COLO668 (cell line): Measurements from ENCODE around the gene SNX25.
"Not testable (repeated sequence)": the region's sequence is repeated elsewhere in the genome, so short reads cannot be mapped to it uniquely, and the experiment has no call there.

Experiments
- DNase-seq: peaks from one replicate; lab custom pipeline; 2025; ENCODE audit not compliant: unreplicated experiment; lab: John Stamatoyannopoulos, UW

The SNX25 gene

DNA sequence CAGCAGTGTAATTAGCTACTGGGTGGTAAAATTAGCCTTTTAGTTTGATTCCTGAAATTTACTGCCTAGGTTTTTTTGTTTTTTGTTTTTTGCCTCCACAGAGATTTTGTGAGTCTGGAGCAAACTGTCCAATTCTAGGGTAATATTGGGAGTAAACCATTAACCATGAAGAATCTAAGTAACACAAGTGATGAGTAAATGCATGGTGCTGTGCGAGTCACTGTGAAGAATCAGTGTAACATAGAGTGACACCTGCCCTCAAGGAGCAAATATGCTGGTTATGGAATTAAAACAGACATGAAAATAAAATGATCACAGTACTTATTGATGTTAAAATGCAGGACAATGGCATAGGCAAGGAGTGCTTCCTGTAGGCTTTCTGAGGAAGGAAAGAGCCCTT lies 126.2 kb downstream of the SNX25 start:
- no peak for DNase-seq

DNA sequence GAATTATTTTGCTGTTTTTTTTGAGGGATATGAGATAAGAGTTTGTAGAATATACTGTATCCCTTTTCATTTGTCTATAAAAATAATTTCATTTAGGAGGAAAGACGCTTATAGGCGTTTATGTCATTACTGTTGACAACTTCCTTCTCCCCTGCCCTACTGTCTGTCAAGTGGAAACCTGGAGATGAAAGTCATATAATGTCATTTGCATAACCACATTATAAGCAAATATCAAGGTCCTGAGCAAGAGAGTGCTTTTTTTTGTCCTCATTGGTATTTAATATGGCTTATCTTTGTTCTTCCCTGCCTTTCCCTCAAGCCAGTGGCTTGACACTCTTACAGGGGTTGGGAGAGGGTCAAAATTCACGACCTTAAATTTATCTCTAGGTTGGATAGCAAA lies 130.5 kb downstream of the SNX25 start:
- DNase-seq: no peak

DNA sequence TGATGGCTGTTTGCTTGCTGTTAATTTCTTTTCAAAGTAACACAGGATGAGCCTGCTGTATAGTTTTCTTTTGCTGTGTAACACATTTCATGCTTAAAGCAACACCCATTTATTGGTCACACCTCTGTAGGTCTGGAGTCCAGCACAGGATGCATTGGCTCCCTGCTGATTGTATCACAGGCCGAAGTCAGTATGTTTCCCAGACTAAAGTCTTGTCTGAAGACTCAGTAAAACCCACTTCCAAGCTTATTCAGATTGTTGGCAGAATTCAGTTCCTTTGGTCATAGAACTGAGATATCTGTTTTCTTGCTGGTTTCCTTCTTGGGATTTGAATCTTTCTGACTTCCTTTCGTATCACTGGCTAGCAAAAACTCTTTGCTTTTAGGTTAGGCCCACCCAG lies 132.0 kb downstream of the SNX25 start:
- no peak for DNase-seq

DNA sequence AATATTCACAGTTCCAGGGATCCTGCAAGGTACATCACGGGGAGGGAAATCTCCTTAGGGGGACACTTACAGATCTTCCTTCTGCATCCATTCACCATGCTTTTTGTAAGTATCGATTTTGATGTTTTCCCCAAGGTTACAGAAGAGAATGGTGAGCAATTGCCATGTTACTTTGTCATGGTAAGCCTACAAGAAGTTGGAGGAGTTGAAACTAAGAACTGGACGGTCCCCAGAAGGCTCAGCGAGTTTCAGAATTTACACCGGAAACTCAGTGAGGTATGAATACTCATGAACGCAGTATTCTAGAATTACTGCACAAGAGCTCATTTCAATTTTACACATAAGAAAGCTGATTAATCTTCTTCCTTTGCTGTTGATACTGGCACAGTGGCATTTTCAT lies 132.4 kb downstream of the SNX25 start:
- DNase-seq: no peak

DNA sequence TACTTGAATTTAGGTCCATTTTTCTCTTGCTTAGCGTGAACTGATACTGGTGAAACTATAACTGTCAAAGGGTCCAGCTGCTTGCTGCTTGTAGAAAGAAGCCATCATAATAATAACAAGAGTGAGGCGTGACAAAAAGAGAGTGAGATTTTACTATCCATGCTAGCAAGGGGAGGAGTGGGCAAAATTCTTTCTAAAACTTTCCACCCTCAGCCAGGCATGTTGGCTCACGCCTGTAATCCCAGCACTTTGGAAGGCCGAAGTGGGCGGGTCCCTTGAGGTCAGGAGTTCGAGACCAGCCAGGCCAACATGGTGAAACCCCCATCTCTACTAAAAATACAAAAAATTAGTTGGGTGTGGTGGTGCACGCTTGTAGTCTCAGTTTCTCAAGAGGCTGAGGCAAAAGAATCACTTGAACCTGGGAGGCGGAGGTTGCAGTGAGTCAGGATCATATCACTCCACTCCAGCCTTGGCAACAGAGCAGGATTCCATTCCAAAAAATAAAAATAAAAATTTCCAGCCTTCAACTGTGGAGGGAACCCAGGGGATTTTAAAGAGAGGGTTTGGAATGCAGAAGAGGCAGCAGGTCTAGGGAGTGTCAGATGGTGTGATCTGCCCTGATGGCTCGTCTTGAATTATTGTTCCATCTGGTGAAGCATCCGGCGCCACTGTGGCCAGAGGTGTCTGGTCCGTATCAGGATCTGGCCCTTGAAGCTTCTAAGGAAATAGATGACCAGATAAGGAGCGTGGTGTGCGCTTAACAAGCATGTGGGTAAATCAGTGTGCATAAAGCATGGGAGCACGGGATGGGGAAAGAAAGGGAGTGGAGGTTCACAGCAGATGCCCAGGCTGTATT lies 134.6 kb downstream of the SNX25 start:
- no peak for DNase-seq

DNA sequence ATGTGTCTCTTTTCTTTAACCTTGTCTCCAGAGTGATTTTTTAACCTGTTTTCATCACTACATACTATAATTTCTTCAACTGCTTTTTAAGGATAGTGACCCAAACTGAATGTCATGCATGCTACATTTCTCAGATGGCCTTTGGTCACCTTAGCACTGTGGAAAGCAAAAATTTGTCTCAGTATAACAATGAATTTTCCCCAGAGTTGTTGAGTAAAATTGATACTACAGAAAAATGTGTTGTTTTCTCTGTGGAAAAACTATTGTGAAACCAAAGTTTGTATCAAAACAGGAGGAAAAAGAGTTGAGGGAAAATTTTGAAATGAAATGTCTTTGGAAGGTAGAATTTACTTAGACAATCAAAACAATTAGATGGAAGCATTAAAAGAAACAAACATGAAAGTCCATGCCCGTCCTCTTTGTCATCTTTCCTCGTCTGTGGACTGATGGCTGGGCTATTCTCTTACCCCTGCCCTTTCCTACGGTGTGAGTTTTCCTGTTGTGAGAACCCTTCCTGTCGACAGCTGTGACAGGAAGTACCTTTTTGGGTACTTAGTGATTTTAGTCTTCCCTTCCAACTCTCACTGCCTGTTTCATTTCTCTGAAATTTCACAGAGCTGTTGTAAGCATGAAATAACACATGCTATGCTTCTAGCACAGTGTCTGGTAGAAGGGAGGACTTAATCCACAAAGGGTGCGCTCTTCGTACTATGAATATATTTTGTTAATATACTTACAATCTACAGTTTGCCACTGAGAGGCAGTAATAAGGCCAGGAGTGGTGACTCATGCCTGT lies 135.5 kb downstream of the SNX25 start:
- no peak for DNase-seq

DNA sequence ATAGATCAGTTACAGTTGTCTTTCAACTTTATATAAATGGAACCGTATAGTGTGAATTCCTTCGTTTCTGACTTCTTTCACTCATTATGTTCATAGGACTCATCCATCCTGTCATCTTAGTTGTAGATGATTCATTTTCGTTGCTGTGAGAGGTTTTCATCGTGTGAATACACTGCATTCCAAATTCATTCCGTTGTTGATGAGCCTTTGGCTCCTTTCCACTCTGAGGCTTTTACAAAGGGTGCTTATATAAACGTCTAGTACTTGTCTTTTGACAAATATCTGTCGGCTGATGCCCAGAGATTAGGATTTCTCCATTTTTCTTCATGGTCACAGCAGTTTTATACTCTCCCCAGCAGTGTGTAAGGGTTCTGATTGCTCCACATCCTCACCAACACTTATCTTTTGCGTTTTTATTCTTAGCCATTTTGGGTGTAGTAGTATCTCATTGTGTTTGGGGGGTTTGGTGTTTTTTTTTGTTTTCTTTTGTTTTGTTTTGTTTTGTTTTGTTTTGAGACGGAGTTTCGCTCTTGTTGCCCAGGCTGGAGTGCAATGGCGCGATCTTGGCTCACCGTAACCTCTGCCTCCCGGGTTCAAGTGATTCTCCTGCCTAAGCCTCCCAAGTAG lies 137.7 kb downstream of the SNX25 start:
- DNase-seq: no peak

DNA sequence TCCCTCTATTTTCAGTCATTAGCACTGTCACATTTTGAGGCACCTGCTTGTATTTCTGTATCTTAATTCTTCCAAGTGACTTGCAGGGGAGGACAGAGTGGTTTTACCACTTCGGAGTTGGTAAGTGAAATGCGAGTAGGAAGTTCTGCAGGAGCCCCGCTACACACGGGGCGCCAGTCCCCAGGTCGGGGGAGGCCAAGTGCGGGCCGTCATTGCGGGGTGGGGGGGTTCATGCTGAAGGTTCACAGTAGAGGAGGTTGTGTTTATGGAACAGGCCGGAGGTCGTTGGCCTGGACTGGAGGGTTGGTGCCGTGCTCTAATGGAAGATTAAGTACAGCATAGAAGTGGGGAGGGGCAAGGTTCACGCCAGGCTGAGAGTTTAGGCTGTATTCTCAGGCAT lies 142.3 kb downstream of the SNX25 start:
- no peak for DNase-seq

DNA sequence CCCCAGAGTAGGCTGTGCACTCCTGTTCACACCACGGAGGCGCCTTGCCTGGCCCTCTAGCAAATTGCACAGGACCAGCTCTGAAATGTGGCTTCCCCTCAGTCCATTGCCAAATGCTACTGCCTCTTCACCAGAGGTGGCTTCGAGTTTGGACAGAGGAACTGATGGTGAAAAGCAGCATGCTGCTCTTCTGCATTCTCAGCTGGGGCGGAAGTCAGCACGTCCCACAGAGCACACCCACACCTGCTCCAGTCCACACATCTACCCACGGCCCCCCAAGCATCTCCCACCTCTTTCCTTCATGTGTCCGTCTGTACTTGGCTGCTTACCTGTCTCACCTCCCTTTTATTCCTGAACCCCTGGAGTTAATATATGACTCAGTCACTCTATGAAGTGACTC lies 142.8 kb downstream of the SNX25 start:
- no peak for DNase-seq

DNA sequence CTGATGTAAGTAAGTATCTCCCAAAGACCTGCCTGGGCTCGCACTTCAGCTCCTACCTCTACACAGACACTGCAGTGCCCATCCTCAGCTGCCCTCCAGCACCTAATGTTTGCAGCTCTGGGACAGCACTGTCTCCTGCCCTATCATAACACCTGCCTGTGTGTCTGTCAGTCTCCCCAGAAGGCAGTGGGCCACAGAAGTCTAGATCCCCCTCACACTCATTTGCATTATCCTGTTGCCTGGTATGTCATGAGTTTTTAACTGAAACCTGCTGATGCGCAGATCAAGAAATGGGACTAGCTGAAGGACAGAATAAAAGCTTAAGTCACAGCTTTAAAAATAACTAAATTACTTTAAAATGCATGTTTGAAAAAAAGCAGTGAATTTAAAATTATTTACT lies 143.3 kb downstream of the SNX25 start:
- DNase-seq: no peak

DNA sequence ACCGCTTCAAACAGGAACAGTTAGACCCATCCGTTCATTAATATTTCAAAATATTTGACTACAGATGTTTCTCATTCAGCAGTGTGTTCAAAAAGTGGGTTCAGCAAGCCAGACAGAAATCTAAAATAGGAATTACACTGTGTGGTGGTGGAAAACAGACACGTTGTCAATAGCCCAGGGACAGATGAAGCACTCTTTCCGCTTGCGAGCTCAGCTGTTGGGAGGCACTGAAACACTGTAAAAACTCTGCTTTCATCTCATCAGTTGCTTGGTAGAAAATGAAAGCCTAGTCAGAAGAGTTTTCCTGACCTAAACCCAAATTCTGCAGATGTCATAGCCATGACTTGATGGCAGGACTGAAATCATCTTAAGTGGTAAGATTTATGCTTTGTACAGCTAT lies 147.8 kb downstream of the SNX25 start:
- DNase-seq: no peak

DNA sequence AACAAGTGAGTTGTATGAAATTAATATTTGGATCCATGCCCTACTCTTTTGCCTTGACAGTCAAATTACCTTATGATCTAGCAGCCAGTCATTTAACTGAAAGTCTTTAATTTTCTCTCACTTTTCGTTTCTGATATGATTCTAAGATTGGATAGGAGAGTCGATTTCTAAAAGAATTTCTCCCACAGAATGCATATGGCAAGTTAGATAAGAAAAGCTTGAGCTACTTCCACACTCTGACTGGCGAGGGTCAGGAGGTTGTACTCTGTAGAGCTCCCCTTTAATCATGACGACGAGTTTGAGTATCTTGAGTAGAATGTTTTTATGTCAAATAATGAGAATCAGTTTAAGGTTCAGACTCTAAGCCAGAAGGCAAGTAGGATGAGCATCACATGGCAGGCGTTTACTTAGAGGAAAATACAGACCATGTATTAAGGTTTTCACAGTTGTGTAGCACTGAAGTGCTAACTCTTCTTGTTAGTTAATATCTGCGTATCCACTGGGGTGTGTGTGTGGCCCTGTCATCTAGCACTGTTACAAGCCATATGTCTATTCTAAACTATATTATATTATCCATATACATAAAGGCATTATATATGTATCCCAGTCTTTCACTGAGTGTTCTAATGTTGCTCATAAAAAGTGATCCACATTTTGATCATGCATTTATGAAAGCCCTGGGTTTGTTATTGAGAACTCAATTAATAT lies 148.5 kb downstream of the SNX25 start:
- no peak for DNase-seq

DNA sequence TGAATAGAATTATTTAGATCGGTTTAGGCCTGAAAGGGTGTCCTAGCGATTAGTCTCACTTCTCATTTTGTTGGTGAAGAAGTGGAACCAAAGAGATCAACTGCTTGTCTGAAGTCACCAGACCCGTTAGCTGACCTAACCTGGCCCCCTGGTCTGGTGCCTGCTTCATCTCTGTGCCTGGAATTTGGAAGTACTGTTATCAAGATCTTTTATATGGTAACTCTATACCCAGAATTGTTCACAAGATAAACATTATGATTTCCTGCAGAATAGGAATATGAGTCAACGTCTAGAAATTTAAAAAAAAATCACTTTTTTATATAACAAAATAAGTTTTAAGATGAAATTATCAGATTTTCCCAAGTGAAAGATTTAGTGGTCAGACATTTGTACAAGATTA lies 149.1 kb downstream of the SNX25 start:
- no peak for DNase-seq

DNA sequence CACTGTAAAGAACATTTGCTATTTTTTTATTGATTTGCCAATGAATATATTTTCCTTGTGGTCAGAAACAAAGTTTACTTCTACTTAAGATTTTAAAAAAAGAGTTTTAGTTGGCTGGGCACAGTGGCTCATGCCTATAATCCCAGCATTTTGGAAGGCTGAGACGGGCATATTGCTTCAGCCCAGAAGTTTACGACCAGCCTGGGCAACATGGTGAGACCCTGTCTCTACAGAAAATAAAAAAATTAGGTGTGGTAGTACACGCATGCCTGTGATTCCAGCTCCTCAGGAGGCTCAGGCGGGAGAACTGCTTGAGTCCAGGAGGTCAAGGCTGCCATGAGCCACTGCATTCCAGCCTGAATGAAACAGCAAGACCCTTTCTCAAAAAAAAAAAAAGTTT lies 149.6 kb downstream of the SNX25 start:
- DNase-seq: no peak

DNA sequence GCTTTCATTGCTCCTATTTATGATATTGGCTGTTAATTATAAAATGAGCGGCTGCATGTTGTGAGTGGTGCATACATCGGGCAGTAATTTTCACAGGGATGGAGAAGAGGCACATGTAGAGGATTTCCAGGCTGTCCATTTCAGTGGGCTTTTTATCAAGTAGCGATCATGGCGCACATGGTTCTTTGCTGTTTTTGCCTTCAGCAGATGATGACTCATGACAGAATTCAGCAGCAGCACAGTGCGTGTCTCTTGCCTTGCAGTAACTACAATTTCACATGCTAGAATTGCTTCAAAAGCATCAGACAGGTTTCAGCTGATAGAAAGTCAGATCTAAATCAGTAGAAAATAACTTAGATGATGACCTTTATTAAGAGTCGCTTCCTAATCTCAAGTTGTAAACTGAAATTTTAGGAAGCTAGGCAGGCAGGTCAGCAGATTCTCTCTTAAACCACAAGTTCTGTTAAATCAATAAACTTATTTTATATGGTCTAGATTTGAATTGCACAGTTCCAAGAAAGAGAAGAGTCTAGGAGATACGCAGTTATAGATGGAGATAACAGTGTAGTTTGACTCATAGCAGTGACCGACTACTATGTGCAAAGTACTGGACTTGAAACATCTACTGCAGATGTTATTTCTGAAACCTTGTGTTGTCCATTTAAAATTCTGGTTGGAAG lies 150.5 kb downstream of the SNX25 start:
- DNase-seq: no peak

DNA sequence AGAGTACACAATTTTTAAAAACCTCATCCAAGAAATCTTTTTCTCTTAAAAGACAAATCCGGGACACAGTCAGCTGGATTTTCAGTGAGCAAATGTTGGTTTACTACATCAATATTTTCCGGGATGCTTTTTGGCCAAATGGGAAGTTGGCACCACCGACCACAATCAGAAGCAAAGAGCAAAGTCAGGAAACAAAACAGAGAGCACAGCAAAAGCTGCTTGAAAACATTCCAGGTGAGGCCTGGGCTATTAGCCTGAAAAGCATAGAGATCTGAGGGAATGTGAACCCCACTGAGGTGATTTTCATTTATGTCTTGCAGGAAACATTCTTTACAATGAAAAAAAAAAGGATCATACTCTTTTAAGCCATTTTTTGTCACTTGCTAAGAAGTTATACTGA lies 152.5 kb downstream of the SNX25 start:
- DNase-seq: no peak

DNA sequence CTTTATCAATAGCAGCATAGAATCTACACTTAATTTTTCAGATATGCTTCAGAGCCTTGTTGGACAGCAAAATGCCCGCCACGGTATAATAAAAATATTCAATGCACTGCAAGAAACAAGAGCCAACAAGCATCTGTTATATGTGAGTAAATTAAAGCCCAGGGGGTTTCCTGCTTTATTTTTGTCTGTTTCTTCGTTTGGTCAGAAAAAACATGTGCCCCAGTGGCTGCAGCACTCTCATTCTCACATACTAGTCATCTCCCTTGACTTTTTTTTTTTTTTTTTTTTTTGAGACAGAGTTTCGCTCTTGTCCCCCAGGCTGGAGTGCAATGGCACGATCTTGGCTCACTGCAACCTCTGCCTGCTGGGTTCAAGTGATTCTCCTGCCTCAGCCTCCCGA lies 153.2 kb downstream of the SNX25 start:
- not testable (repeated sequence) for DNase-seq

DNA sequence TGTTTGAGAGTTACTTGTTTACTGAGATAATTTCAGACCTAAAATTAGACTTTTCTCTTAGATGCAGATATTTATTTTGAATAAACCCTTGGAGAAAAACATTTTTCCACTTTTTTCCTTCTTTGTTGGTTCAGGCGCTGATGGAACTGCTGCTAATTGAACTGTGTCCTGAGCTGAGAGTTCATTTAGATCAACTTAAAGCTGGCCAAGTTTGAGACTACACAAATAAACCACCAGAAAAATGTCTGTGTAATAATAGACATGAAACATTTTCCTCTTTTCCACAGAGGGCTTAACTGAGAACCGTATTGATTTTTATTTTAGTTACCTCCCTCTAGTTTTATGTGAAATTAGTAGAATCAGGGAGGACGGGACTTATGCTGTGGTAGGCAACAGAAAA lies 153.9 kb downstream of the SNX25 start:
- DNase-seq: no peak

DNA sequence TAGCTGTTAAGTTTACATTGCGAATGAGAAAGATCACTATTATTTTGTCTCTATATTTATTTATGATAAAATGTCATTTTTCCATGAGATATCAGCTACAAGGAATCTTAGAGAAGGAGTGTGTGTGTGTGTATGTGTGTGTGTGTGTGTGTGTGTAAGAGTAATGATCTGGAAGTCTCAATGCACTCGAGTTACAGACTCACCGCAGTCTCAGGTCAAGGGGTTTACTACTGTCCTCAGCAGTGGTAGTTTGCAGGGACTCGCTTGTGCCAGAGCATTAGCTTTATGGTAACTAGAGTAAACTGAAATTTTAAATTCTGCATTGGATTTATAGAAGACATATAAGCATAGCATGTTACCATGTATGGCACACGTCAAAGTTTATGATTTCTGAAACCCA lies 155.5 kb downstream of the SNX25 start:
- DNase-seq: no peak

DNA sequence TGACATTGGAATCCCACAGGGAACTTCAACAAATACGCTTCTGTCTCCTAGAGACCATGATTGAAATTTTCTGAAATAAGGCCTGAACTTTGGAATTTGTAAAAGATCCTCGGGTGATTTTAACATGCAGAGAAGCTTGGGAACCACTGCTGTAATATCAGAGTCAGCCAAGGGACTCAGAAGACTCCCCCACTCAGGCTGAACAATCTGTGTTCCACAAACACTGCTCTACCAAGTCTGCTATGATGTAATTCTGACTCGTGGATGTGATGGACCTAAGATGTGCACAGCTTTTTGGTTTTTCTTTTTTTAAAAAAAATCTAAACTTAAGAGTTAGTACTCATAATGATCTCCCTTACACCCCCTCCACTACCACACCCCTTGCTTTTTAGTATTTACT lies 160.3 kb downstream of the SNX25 start:
- DNase-seq: no peak
